KMS-11 (cell line): ENCODE data around the gene GOT1.

Source experiments
- H2AFZ ChIP-seq: fragments of 200-600 bp; sonication (generic); 2 replicates; pipeline ENCODE4 v1.6.1; 2016; ENCODE audit warnings: antibody characterized with exemption, mixed run types, low read depth
- H3K27ac ChIP-seq: fragments of 200-600 bp; sonication (generic); 2 replicates; pipeline ENCODE4 v1.6.1; 2016; ENCODE audit warnings: mild to moderate bottlenecking, mixed run types
- H3K27me3 ChIP-seq: fragments of 200-600 bp; sonication (generic); 2 replicates; pipeline ENCODE4 v1.6.1; 2017; ENCODE audit warnings: mild to moderate bottlenecking, low read depth, mixed run types, moderate library complexity; ENCODE audit not compliant: insufficient read depth
- H3K36me3 ChIP-seq: fragments of 200-600 bp; sonication (generic); 2 replicates; pipeline ENCODE4 v1.6.1; 2017; ENCODE audit warnings: mild to moderate bottlenecking, mixed run types; ENCODE audit not compliant: insufficient read depth
- H3K4me1 ChIP-seq: fragments of 200-600 bp; sonication (generic); 2 replicates; pipeline ENCODE4 v1.6.1; 2016; ENCODE audit warnings: mild to moderate bottlenecking, low read depth, mixed run types; ENCODE audit not compliant: poor library complexity, severe bottlenecking
- H3K4me2 ChIP-seq: fragments of 200-600 bp; sonication (generic); 2 replicates; pipeline ENCODE4 v1.7.0; 2016; ENCODE audit warnings: mild to moderate bottlenecking, mixed run types
- H3K4me3 ChIP-seq: fragments of 200-600 bp; sonication (generic); IDR thresholded peaks from 2 replicates; pipeline ENCODE4 v1.6.1; 2017; ENCODE audit warnings: low read depth, low read length, mixed read lengths; ENCODE audit not compliant: insufficient read depth
- H3K79me2 ChIP-seq: fragments of 200-600 bp; sonication (generic); 2 replicates; pipeline ENCODE4 v1.6.1; 2016; ENCODE audit warnings: low read depth, mixed run types; ENCODE audit not compliant: insufficient read depth
- H3K9ac ChIP-seq: fragments of 200-600 bp; sonication (generic); 2 replicates; pipeline ENCODE4 v1.6.1; 2016; ENCODE audit warnings: mild to moderate bottlenecking, mixed run types
- H4K20me1 ChIP-seq: fragments of 200-600 bp; sonication (generic); 2 replicates; pipeline ENCODE4 v1.6.1; 2016; ENCODE audit warnings: mild to moderate bottlenecking, mixed run types; ENCODE audit not compliant: insufficient read depth
- CTCF ChIP-seq: fragments of 200-600 bp; sonication (generic); conservative IDR thresholded peaks from 2 replicates; pipeline ENCODE4 v1.6.1; 2017; ENCODE audit warnings: low read depth, mild to moderate bottlenecking, antibody characterized with exemption, low read length, moderate library complexity, mixed read lengths

The GOT1 gene

GRCh38 chr10:99368646-99369045, 61.8 kb downstream of the GOT1 start:
- Histone ChIP-seq H3K27ac (no peak overlapping the region), H3K79me2 (no peaks in the 10 kb centered on the region), H3K36me3 (no peaks in the 10 kb centered on the region), H2AFZ (no peak overlapping the region), H3K27me3 (peaks cover 61% of the 10 kb centered on the region), H3K9ac (no peak overlapping the region), H3K4me3 (no peak overlapping the region), H4K20me1 (no peaks in the 10 kb centered on the region), H3K4me2 (no peak overlapping the region), H3K4me1 (peaks cover 18% of the 10 kb centered on the region)
- no peak for TF ChIP-seq CTCF

DNA sequence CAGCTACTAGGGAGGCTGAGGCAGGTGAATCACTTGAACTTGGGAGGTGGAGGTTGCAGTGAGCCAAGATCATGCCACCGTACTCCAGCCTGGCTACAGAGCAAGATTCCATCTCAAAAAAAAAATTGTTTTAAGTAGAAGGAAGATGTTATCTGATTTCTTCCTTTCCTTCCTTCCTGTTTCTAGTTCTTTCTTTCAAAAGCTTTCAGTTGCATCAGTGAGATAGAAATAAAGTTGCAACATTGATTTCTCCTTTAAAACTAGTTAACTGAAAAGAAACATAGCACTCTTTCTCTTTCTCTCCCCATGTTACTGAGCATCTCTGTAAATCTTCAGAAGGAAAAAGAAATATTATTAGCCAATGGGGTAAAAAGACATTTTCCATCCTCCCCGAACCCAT, 63.8 kb downstream of the GOT1 start:
- peaks cover 18% of the 10 kb centered on the region for H3K4me1 ChIP-seq
- H3K36me3 ChIP-seq: no peaks in the 10 kb centered on the region
- no peak overlapping the region for H2AFZ ChIP-seq
- H3K27ac ChIP-seq: no peak overlapping the region
- no peaks in the 10 kb centered on the region for H3K79me2 ChIP-seq
- peaks cover 41% of the 10 kb centered on the region for H3K27me3 ChIP-seq
- no peak for TF ChIP-seq CTCF
- H3K4me3 ChIP-seq: no peak overlapping the region
- no peaks in the 10 kb centered on the region for H4K20me1 ChIP-seq
- H3K9ac ChIP-seq: no peak overlapping the region
- no peak overlapping the region for H3K4me2 ChIP-seq

- no peak overlapping the region for H2AFZ ChIP-seq
- no peak for TF ChIP-seq CTCF
- no peak overlapping the region for H3K4me3 ChIP-seq
- H4K20me1 ChIP-seq: no peaks in the 10 kb centered on the region
- H3K4me2 ChIP-seq: no peak overlapping the region
- H3K79me2 ChIP-seq: no peaks in the 10 kb centered on the region
- peaks cover 38% of the 10 kb centered on the region for H3K27me3 ChIP-seq
- no peak overlapping the region for H3K9ac ChIP-seq
- H3K36me3 ChIP-seq: no peaks in the 10 kb centered on the region
- H3K27ac ChIP-seq: no peak overlapping the region
- H3K4me1 ChIP-seq: peaks cover 9% of the 10 kb centered on the region
Measured at GRCh38 chr10:99365736-99366135, 64.7 kb downstream of the GOT1 start.

GRCh38 chr10:99365311-99365710, 65.1 kb downstream of the GOT1 start:
- Histone ChIP-seq H3K79me2 (no peaks in the 10 kb centered on the region), H4K20me1 (no peaks in the 10 kb centered on the region), H3K9ac (no peak overlapping the region), H3K27me3 (peaks cover 34% of the 10 kb centered on the region), H3K27ac (no peak overlapping the region), H3K36me3 (no peaks in the 10 kb centered on the region), H3K4me1 (peaks cover 5% of the 10 kb centered on the region), H2AFZ (no peak overlapping the region), H3K4me3 (no peak overlapping the region), H3K4me2 (no peak overlapping the region)
- no peak for TF ChIP-seq CTCF
